DMS53 (cell line): ENCODE measurements around the gene CDC7.

Experiments
- DNase-seq: peaks from one replicate; lab custom pipeline; 2025; lab: John Stamatoyannopoulos, UW

CDC7 gene

GRCh38 chr1:91548376-91549040 lies 47.9 kb downstream of the CDC7 start:
- DNase-seq: no peak

- DNase-seq: no peak
Observed at GRCh38 chr1:91549041-91549735, 48.5 kb downstream of the CDC7 start.

GRCh38 chr1:91550961-91551360 lies 50.3 kb downstream of the CDC7 start:
- no peak for DNase-seq

- no peak for DNase-seq
Observed at GRCh38 chr1:91552091-91552490, 51.4 kb downstream of the CDC7 start.

GRCh38 chr1:91552596-91552995 lies 51.9 kb downstream of the CDC7 start:
- no peak for DNase-seq

GRCh38 chr1:91553177-91553591 lies 52.5 kb downstream of the CDC7 start:
- no peak for DNase-seq

GRCh38 chr1:91555074-91555730 lies 54.6 kb downstream of the CDC7 start:
- DNase-seq: no peak

- DNase-seq: no peak
Observed at GRCh38 chr1:91555821-91556531, 55.3 kb downstream of the CDC7 start.

GRCh38 chr1:91556556-91556955 lies 55.9 kb downstream of the CDC7 start:
- DNase-seq: no peak

GRCh38 chr1:91557039-91557690 lies 56.5 kb downstream of the CDC7 start:
- no peak for DNase-seq

GRCh38 chr1:91557826-91558225 lies 57.2 kb downstream of the CDC7 start:
- DNase-seq: no peak

- DNase-seq: no peak
Observed at GRCh38 chr1:91559046-91559750, 58.5 kb downstream of the CDC7 start.

- DNase-seq: no peak
Observed at GRCh38 chr1:91559838-91560565, 59.4 kb downstream of the CDC7 start.

GRCh38 chr1:91564888-91565701 lies 64.4 kb downstream of the CDC7 start:
- no peak for DNase-seq

GRCh38 chr1:91567583-91567982 lies 66.9 kb downstream of the CDC7 start:
- DNase-seq: peak; percentile 85

GRCh38 chr1:91568261-91568660 lies 67.6 kb downstream of the CDC7 start:
- no peak for DNase-seq

GRCh38 chr1:91569411-91570119 lies 68.9 kb downstream of the CDC7 start:
- DNase-seq: peak; percentile 53

GRCh38 chr1:91570120-91570448 lies 69.4 kb downstream of the CDC7 start:
- no peak for DNase-seq

- no peak for DNase-seq
Observed at GRCh38 chr1:91572044-91572443, 71.4 kb downstream of the CDC7 start.
